ENCODE data around the gene SORL1-AS1.
A peak's percentile ranks its signal among the peaks of the same experiment; 100 is the strongest.
"Not testable (repeated sequence)": the region's sequence is repeated elsewhere in the genome, so short reads cannot be mapped to it uniquely, and the experiment has no call there.

The SORL1-AS1 gene

GRCh38 chr11:121483805-121484480 is 31.2 kb upstream of the SORL1-AS1 start:
- TF ChIP-seq CTCF (IDR thresholded peaks at IDR 0.05; ENCODE audit: borderline replicate concordance, control extremely low read depth, extremely low read depth, insufficient read depth, missing control alignments), result no peak
- in situ Hi-C loops (cut with MboI; ENCODE audit: low sequenced_read_pairs, unreplicated experiment), result no loop called here
- DNase-seq (ENCODE audit: low spot score), result no peak

- in situ Hi-C loops (cut with MboI; ENCODE audit: low sequenced_read_pairs, unreplicated experiment), result no loop called here
- TF ChIP-seq CTCF (IDR thresholded peaks at IDR 0.05; ENCODE audit: borderline replicate concordance, control extremely low read depth, extremely low read depth, insufficient read depth, missing control alignments), result no peak
- peak; percentile 40 for DNase-seq (ENCODE audit: low spot score)
These were observed 29.7 kb upstream of the SORL1-AS1 start for GRCh38 chr11:121482231-121483129.

GRCh38 chr11:121481484-121482230 is 28.9 kb upstream of the SORL1-AS1 start:
- in situ Hi-C loops (cut with MboI; ENCODE audit: low sequenced_read_pairs, unreplicated experiment), result not testable (repeated sequence)
- DNase-seq (ENCODE audit: low spot score), result peak; percentile 59

- DNase-seq (ENCODE audit: low spot score), result no peak
- in situ Hi-C loops (cut with MboI; ENCODE audit: low sequenced_read_pairs, unreplicated experiment), result no loop called here
- no peak for TF ChIP-seq CTCF (IDR thresholded peaks at IDR 0.05; ENCODE audit: borderline replicate concordance, control extremely low read depth, extremely low read depth, insufficient read depth, missing control alignments)
These were observed 27.0 kb upstream of the SORL1-AS1 start for GRCh38 chr11:121479698-121480238.

GRCh38 chr11:121478895-121479697 is 26.3 kb upstream of the SORL1-AS1 start:
- DNase-seq (ENCODE audit: low spot score), result no peak
- no peak for TF ChIP-seq CTCF (IDR thresholded peaks at IDR 0.05; ENCODE audit: borderline replicate concordance, control extremely low read depth, extremely low read depth, insufficient read depth, missing control alignments)
- in situ Hi-C loops (cut with MboI; ENCODE audit: low sequenced_read_pairs, unreplicated experiment), result no loop called here

- in situ Hi-C loops (cut with MboI; ENCODE audit: low sequenced_read_pairs, unreplicated experiment), result no loop called here
- no peak for DNase-seq (ENCODE audit: low spot score)
- no peak for TF ChIP-seq CTCF (IDR thresholded peaks at IDR 0.05; ENCODE audit: borderline replicate concordance, control extremely low read depth, extremely low read depth, insufficient read depth, missing control alignments)
These were observed 25.6 kb upstream of the SORL1-AS1 start for GRCh38 chr11:121478226-121478894.

Measured in GM13976 (cell line).